ENCODE measurements around the gene NDUFB2.
"Not testable (repeated sequence)": the region's sequence is repeated elsewhere in the genome, so short reads cannot be mapped to it uniquely, and the experiment has no call there.

The NDUFB2 gene

GRCh38 chr7:140696680-140697446 is at the start of gene NDUFB2:
Gene NDUFB2 (plus strand): TSS chr7:140696708. CDS start chr7:140696745, 37 bp downstream.
- DNase-seq (ENCODE audit: low read depth): peak; percentile 32

GRCh38 chr7:140646931-140647647 is 49.4 kb upstream of the NDUFB2 start:
- DNase-seq (ENCODE audit: low read depth): peak; percentile 20

GRCh38 chr7:140649556-140650205 is 46.8 kb upstream of the NDUFB2 start:
- no peak for DNase-seq (ENCODE audit: low read depth)

GRCh38 chr7:140650367-140650766 is 46.1 kb upstream of the NDUFB2 start:
- no peak for DNase-seq (ENCODE audit: low read depth)

- DNase-seq (ENCODE audit: low read depth): no peak
Measured at GRCh38 chr7:140653319-140654108, 43.0 kb upstream of the NDUFB2 start.

- no peak for DNase-seq (ENCODE audit: low read depth)
Measured at GRCh38 chr7:140654109-140654387, 42.5 kb upstream of the NDUFB2 start.

- no peak for DNase-seq (ENCODE audit: low read depth)
Measured at GRCh38 chr7:140654661-140655060, 41.8 kb upstream of the NDUFB2 start.

GRCh38 chr7:140655511-140656408 is 40.7 kb upstream of the NDUFB2 start:
- DNase-seq (ENCODE audit: low read depth): no peak

- DNase-seq (ENCODE audit: low read depth): no peak
Measured at GRCh38 chr7:140656548-140657515, 39.7 kb upstream of the NDUFB2 start.

GRCh38 chr7:140657891-140658290 is 38.6 kb upstream of the NDUFB2 start:
- DNase-seq (ENCODE audit: low read depth): no peak

GRCh38 chr7:140659856-140660255 is 36.7 kb upstream of the NDUFB2 start:
- no peak for DNase-seq (ENCODE audit: low read depth)

- DNase-seq (ENCODE audit: low read depth): no peak
Measured at GRCh38 chr7:140661124-140661523, 35.4 kb upstream of the NDUFB2 start.

GRCh38 chr7:140662938-140663337 is 33.6 kb upstream of the NDUFB2 start:
- not testable (repeated sequence) for DNase-seq (ENCODE audit: low read depth)

GRCh38 chr7:140667476-140667875 is 29.0 kb upstream of the NDUFB2 start:
- no peak for DNase-seq (ENCODE audit: low read depth)

- no peak for DNase-seq (ENCODE audit: low read depth)
Measured at GRCh38 chr7:140668641-140669040, 27.9 kb upstream of the NDUFB2 start.

- DNase-seq (ENCODE audit: low read depth): no peak
Measured at GRCh38 chr7:140669352-140669751, 27.2 kb upstream of the NDUFB2 start.

- DNase-seq (ENCODE audit: low read depth): not testable (repeated sequence)
Measured at GRCh38 chr7:140669862-140670261, 26.6 kb upstream of the NDUFB2 start.

- DNase-seq (ENCODE audit: low read depth): no peak
Measured at GRCh38 chr7:140670343-140670935, 26.1 kb upstream of the NDUFB2 start.

- DNase-seq (ENCODE audit: low read depth): no peak
Measured at GRCh38 chr7:140671966-140672365, 24.5 kb upstream of the NDUFB2 start.
